IMR-90 (cell line): ENCODE measurements around the gene PRPS1. TPM values are rescaled to one million over a fixed set of nuclear protein-coding genes. Genes with fewer than 3 reads are reported as not detected.

Source experiments
- ATAC-seq: fragments of 200-7000 bp; cut with Tn5 transposase; 2 replicates; pipeline ENCODE4 v1.9.1; 2020; ENCODE audit warnings: low read depth, mild to moderate bottlenecking, moderate library complexity
- BruUV-seq: library from RNA; stranded (reverse); fragments of 400-500 nt; replicated peaks from 2 replicates; lab custom pipeline; 2021; lab: Mats Ljungman, UMichigan
- CTCF ChIA-PET: fragments of 300-600 bp; formaldehyde crosslinking; extraction: SDS; loops from one replicate; lab custom pipeline; 2021; ENCODE audit warnings: antibody characterized with exemption; lab: Yijun Ruan, JAX
- POLR2A ChIA-PET: fragments of 300-600 bp; sonication (Branson Sonifier 250); formaldehyde crosslinking; loops from one replicate; lab custom pipeline; 2022; ENCODE audit warnings: antibody characterized with exemption; ENCODE audit not compliant: unreplicated experiment; lab: Charles Lee
- DNase-seq: peaks from one replicate; pipeline ENCODE4 v3.0.0; 2013
- H2AFZ ChIP-seq: replicated peaks from 2 replicates; pipeline ENCODE3; 2013; ENCODE audit warnings: low read length, mild to moderate bottlenecking; ENCODE audit not compliant: poor library complexity
- H2AK5ac ChIP-seq: 2 replicates; pipeline ENCODE4 v1.6.1; 2013; ENCODE audit warnings: low read depth, low read length, inconsistent platforms
- H2AK9ac ChIP-seq: replicated peaks from 2 replicates; pipeline ENCODE3; 2013; ENCODE audit warnings: mild to moderate bottlenecking, low read depth, low read length, moderate library complexity; ENCODE audit not compliant: poor library complexity
- H2BK120ac ChIP-seq: 2 replicates; pipeline ENCODE4 v1.6.1; 2013; ENCODE audit warnings: low read depth, low read length, inconsistent platforms
- H2BK15ac ChIP-seq: 3 replicates; pipeline ENCODE4 v1.6.1; 2013; ENCODE audit warnings: low read depth, low read length, inconsistent platforms
- H2BK20ac ChIP-seq: 2 replicates; pipeline ENCODE4 v1.6.1; 2013; ENCODE audit warnings: low read depth, mild to moderate bottlenecking, inconsistent platforms, low read length, moderate library complexity
- H2BK5ac ChIP-seq: 2 replicates; pipeline ENCODE4 v1.6.1; 2013; ENCODE audit warnings: mild to moderate bottlenecking, low read depth, low read length, inconsistent platforms; ENCODE audit not compliant: poor library complexity, severe bottlenecking
- H3K14ac ChIP-seq: replicated peaks from 2 replicates; pipeline ENCODE4 v1.6.1; 2013; ENCODE audit warnings: low read depth, low read length, inconsistent platforms
- H3K18ac ChIP-seq: 2 replicates; pipeline ENCODE4 v1.6.1; 2013; ENCODE audit warnings: low read depth, low read length, control low read depth
- H3K23ac ChIP-seq: 2 replicates; pipeline ENCODE4 v1.6.1; 2013; ENCODE audit warnings: low read depth, low read length, inconsistent platforms
- H3K27ac ChIP-seq: 2 replicates; pipeline ENCODE4 v1.5.1; 2013; ENCODE audit warnings: mild to moderate bottlenecking, control low read depth, low read length; ENCODE audit not compliant: insufficient read depth
- H3K27me3 ChIP-seq: 2 replicates; pipeline ENCODE4 v1.6.1; 2013; ENCODE audit warnings: low read length; ENCODE audit not compliant: control insufficient read depth, insufficient read depth
- H3K36me3 ChIP-seq: 2 replicates; pipeline ENCODE4 v1.6.1; 2013; ENCODE audit warnings: low read length, mixed read lengths; ENCODE audit not compliant: control insufficient read depth, insufficient read depth
- H3K4ac ChIP-seq: 2 replicates; pipeline ENCODE4 v1.6.1; 2013; ENCODE audit warnings: low read depth, low read length, inconsistent platforms
- H3K4me1 ChIP-seq: 2 replicates; pipeline ENCODE4 v1.6.1; 2013; ENCODE audit warnings: low read length, mixed read lengths; ENCODE audit not compliant: control insufficient read depth, insufficient read depth
- H3K4me2 ChIP-seq: 2 replicates; pipeline ENCODE4 v1.6.1; 2013; ENCODE audit warnings: low read depth, mild to moderate bottlenecking, control low read depth, low read length, moderate library complexity
- H3K4me3 ChIP-seq: 2 replicates; pipeline ENCODE4 v1.5.1; 2013; ENCODE audit warnings: low read depth, mild to moderate bottlenecking, control low read depth, low read length, moderate library complexity; ENCODE audit not compliant: insufficient read depth
- H3K56ac ChIP-seq: 2 replicates; pipeline ENCODE4 v1.6.1; 2013; ENCODE audit warnings: low read length, inconsistent platforms; ENCODE audit not compliant: insufficient read depth; ENCODE audit errors: extremely low read depth
- H3K79me1 ChIP-seq, 2 experiments: 2 replicates each; pipeline ENCODE4 v1.6.1; 2013; ENCODE audit warnings: low read length in 2 of 2, inconsistent platforms in 1 of 2, low read depth in 1 of 2
- H3K9ac ChIP-seq: 2 replicates; pipeline ENCODE4 v1.6.1; 2013; ENCODE audit warnings: low read depth, low read length, control low read depth
- H3K9me1 ChIP-seq: 2 replicates; pipeline ENCODE4 v1.6.1; 2013; ENCODE audit warnings: low read length, inconsistent platforms; ENCODE audit not compliant: insufficient read depth
- H3K9me3 ChIP-seq: 2 replicates; pipeline ENCODE4 v1.6.1; 2013; ENCODE audit warnings: low read length; ENCODE audit not compliant: control insufficient read depth, insufficient read depth
- H4K20me1 ChIP-seq: 2 replicates; pipeline ENCODE4 v1.6.1; 2013; ENCODE audit warnings: low read length, inconsistent platforms; ENCODE audit not compliant: insufficient read depth
- H4K5ac ChIP-seq: 2 replicates; pipeline ENCODE4 v1.6.1; 2013; ENCODE audit warnings: mild to moderate bottlenecking, low read depth, low read length, control low read depth
- H4K8ac ChIP-seq, 2 experiments: 2 replicates each; pipeline ENCODE4 v1.6.1; 2013; ENCODE audit warnings: low read depth in 2 of 2, low read length in 2 of 2, control low read depth in 1 of 2, inconsistent platforms in 1 of 2
- H4K91ac ChIP-seq: 2 replicates; pipeline ENCODE4 v1.6.1; 2013; ENCODE audit warnings: low read depth, low read length, inconsistent platforms; ENCODE audit not compliant: insufficient read depth
- BHLHE40 ChIP-seq: fragments of 150-350 bp; IDR thresholded peaks from 2 replicates; pipeline ENCODE4 v1.6.1; 2016; ENCODE audit warnings: mild to moderate bottlenecking, low read depth, low read length
- CTCF ChIP-seq: conservative IDR thresholded peaks from 2 replicates; pipeline ENCODE4 v1.5.1; 2012; ENCODE audit warnings: mild to moderate bottlenecking, low read depth, low read length, improper control_type of control experiment
- MAZ ChIP-seq: IDR thresholded peaks from 2 replicates; pipeline ENCODE4 v1.6.1; 2012; ENCODE audit warnings: low read depth, mild to moderate bottlenecking, low read length, improper control_type of control experiment, moderate library complexity, borderline replicate concordance
- MXI1 ChIP-seq: IDR thresholded peaks from 2 replicates; pipeline ENCODE4 v1.6.1; 2012; ENCODE audit warnings: low read depth, mild to moderate bottlenecking, low read length, moderate library complexity, borderline replicate concordance
- POLR2A ChIP-seq: IDR thresholded peaks from 2 replicates; pipeline ENCODE4 v1.6.1; 2012; ENCODE audit warnings: mild to moderate bottlenecking, low read depth, low read length
- WGBS, 2 experiments: methylation state at CpG; one replicate each; pipeline versions ENCODE4 v1.1.5 to v1.1.7; 2013; ENCODE audit warnings: missing lambda C conversion rate in 2 of 2; ENCODE audit not compliant: insufficient read length in 1 of 2; ENCODE audit errors: extremely low coverage in 2 of 2; 5-methylcytosine and 5-hydroxymethylcytosine counted together
- dilution Hi-C: fragments of 300-500 bp; cut with HindIII; formaldehyde crosslinking; loops from one replicate; pipeline ENCODE4 v1.14.3; 2018; ENCODE audit warnings: low sequenced_read_pairs; ENCODE audit not compliant: unreplicated experiment
- in situ Hi-C: fragments of 300-500 bp; cut with MboI; formaldehyde crosslinking; loops from 3 replicates; pipeline ENCODE4 v1.14.3; 2019; ENCODE audit warnings: low sequenced_read_pairs, inconsistent platforms, mixed read lengths
- intact Hi-C: fragments of 100-400 bp; cut with micrococcal nuclease; formaldehyde crosslinking; loops from 2 replicates; pipeline ENCODE4 v1.10.0; 2022
- polyA plus RNA-seq, 3 experiments: library from polyadenylated mRNA; depleted of rRNA; stranded (reverse); fragments of >200 nt; gene quantifications; 2 replicates each; pipeline ENCODE4 v1.2.3, GENCODE V29; 2012; ENCODE audit warnings: low replicate concordance in 1 of 3
- total RNA-seq: library from RNA; depleted of rRNA; stranded (reverse); fragments of >200 nt; gene quantifications from 2 replicates; pipeline ENCODE4 v1.2.3, GENCODE V29; 2012

Gene PRPS1
- total and polyA plus RNA-seq, 2 of the 4 experiments (the other 2 are of a cell fraction), result 118 to 137 TPM

- no peak overlapping the region for H2BK5ac ChIP-seq
- ATAC-seq, result no peak
- H3K79me1 ChIP-seq, result no peaks in the 10 kb centered on the region
- no peaks in the 10 kb centered on the region for H3K36me3 ChIP-seq
- no peak overlapping the region for H3K27ac ChIP-seq
- no peak overlapping the region for H4K91ac ChIP-seq
- intact Hi-C loops (loop anchor here (1.0 to 2.0 kb wide), 3 partner anchors 59 to 236 kb away; partner anchors contain the start of gene NCBP2L), dilution Hi-C loops (no loop called here), in situ Hi-C loops (loop anchor here (5.0 kb wide), 1 partner anchor 118 kb away; the partner anchor contains the start of genes NCBP2L and TSC22D3)
- CTCF ChIA-PET, result interaction anchor here (0.6 to 1.4 kb wide), 4 partner anchors 53 to 118 kb away, joined by 3 to 8 read pairs (median 5); partner anchors contain the start of gene NCBP2L
- H3K56ac ChIP-seq, result no peak overlapping the region
- no peak overlapping the region for H2BK20ac ChIP-seq
- no peak overlapping the region for H3K14ac ChIP-seq
- peaks cover 3% of the 10 kb centered on the region for H3K27me3 ChIP-seq
- H3K23ac ChIP-seq, result no peak overlapping the region
- H4K20me1 ChIP-seq, result peaks cover 6% of the 10 kb centered on the region; the same call in 1 of the 2 replicates
- no peak overlapping the region for H4K8ac ChIP-seq
- H2AFZ ChIP-seq, result no peak overlapping the region
- peaks cover 4% of the 10 kb centered on the region; the same call in 1 of the 2 replicates for H3K9me1 ChIP-seq
- no peak for DNase-seq
- no peak for TF ChIP-seq POLR2A
- TF ChIP-seq CTCF, result no peak
- no peak for TF ChIP-seq MXI1
- TF ChIP-seq BHLHE40, result no peak
- TF ChIP-seq MAZ, result no peak
- no peak overlapping the region for H3K4me3 ChIP-seq
- no peak overlapping the region for H2AK9ac ChIP-seq
- H2AK5ac ChIP-seq, result no peak overlapping the region
- no peak overlapping the region for H3K9ac ChIP-seq
- no peaks in the 10 kb centered on the region for H3K9me3 ChIP-seq
- H4K5ac ChIP-seq, result no peak overlapping the region
- no peak overlapping the region for H2BK120ac ChIP-seq
- H3K4ac ChIP-seq, result no peak overlapping the region
- no peaks in the 10 kb centered on the region for H3K4me1 ChIP-seq
- no peak overlapping the region for H3K18ac ChIP-seq
- H2BK15ac ChIP-seq, result no peak overlapping the region
- POLR2A ChIA-PET, result no interaction called here
- WGBS, 2 experiments, result no CpG with 5 or more reads among the region's 4 CpGs
- BruUV-seq, result no TSS peak
- H3K4me2 ChIP-seq, result no peak overlapping the region
Measured at GRCh38 chrX:107659286-107659685, 31.0 kb downstream of the PRPS1 start.
